ENCODE results near the gene RTF1. TPM values are rescaled to one million over a fixed set of nuclear protein-coding genes. Genes with fewer than 3 reads are reported as not detected.

The RTF1 gene
- polyA plus RNA-seq, 2 of the 4 experiments (the other 2 are of a cell fraction), result 21.1 to 22.8 TPM

DNA sequence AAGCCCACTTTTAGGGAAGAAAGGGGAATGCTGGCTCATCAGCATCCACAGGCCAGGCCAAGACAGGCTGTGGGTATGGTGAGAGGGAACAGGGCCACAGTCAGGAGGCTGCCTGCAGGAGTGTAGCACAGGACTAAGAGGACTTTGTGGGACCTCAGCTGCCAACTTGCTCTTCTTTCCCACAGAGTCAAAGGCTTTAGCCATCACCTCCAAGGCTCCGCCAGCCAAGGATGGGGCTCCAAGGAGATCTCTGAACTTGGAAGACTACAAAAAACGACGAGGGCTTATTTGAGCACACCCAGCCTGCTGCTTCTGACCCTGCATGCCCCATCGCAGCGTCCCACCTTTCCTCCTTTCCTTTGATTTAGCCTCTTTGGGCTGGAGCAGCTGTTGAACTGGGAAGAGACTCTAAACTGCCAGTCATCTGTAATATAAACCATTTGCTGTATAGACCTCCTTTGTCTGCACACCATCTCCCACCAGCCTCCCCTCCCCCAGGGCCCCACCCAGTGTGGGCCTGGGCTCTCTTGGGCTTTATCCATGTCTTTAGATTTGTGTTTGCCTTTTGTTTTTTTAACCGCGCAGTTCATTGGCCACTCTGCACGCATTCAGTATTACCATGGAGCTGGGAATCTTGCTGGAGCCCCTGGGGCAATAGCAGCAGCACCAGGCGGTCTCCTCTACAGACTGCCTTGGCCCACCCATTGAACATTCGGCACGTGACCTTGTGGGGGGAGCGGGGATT, 63.7 kb downstream of the RTF1 start:
- Histone ChIP-seq H3K9me3 (no peaks in the 10 kb centered on the region), H3K27ac (no peak overlapping the region), H3K4me2 (no peak overlapping the region), H3K4me3 (no peak overlapping the region), H3K4me1 (peaks cover 10% of the 10 kb centered on the region; the same call in 2 of the 3 replicates)
- DNase-seq (ENCODE audit: low read depth in 1 of 2, low spot score in 1 of 2), result no peak
- ChIA-PET POLR2A (no interaction called here), CTCF (interaction anchor here (0.7 to 3.7 kb wide), 2 partner anchors 15 kb away, joined by 3 to 15 read pairs; no protein-coding TSS in a partner anchor)
- no peak for FAIRE-seq
- TF ChIP-seq BHLHE40 (IDR thresholded peaks at IDR 0.05; ENCODE audit: low read depth, low read length) (no peak), TFCP2L1 (CRISPR knock-in tag; IDR thresholded peaks at IDR 0.05) (no peak), KDM1A (IDR thresholded peaks at IDR 0.05; ENCODE audit: low read depth) (no peak), ESRRA (IDR thresholded peaks at IDR 0.05; ENCODE audit: borderline replicate concordance, low read length) (no peak), RNF2 (IDR thresholded peaks at IDR 0.05; ENCODE audit: borderline replicate concordance, low read depth) (no peak), EHF (CRISPR knock-in tag; IDR thresholded peaks at IDR 0.05) (no peak), ZNF302 (CRISPR knock-in tag; IDR thresholded peaks at IDR 0.05) (no peak), PBX3 (IDR thresholded peaks at IDR 0.05) (no peak), USF2 (IDR thresholded peaks at IDR 0.05) (no peak), HDAC2 (IDR thresholded peaks at IDR 0.05) (no peak), CHD2 (IDR thresholded peaks at IDR 0.05; ENCODE audit: low read length, partially characterized antibody) (no peak), HOXA7 (CRISPR knock-in tag; IDR thresholded peaks at IDR 0.05) (no peak), BCL3 (IDR thresholded peaks at IDR 0.05) (no peak)
- TF ChIP-seq, protein P1, sequence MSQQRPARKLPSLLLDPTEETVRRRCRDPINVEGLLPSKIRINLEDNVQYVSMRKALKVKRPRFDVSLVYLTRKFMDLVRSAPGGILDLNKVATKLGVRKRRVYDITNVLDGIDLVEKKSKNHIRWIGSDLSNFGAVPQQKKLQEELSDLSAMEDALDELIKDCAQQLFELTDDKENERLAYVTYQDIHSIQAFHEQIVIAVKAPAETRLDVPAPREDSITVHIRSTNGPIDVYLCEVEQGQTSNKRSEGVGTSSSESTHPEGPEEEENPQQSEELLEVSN (IDR thresholded peaks at IDR 0.05; ENCODE audit: borderline replicate concordance, low read depth), result no peak
- no peak for ATAC-seq
- WGBS (ENCODE audit: missing lambda C conversion rate), result 92% methylated on average over 12 of the region's 12 CpGs

GRCh38 chr15:41482110-41482877, 65.4 kb downstream of the RTF1 start:
- H3K9me3 ChIP-seq, result no peaks in the 10 kb centered on the region
- 92% methylated on average over 9 of the region's 9 CpGs for WGBS (ENCODE audit: missing lambda C conversion rate)
- CTCF ChIA-PET, result interaction anchor here (0.5 to 1.9 kb wide), 4 partner anchors 13 to 760 kb away, joined by 3 to 8 read pairs (median 3); no protein-coding TSS in a partner anchor
- no peak for DNase-seq (ENCODE audit: low read depth in 1 of 2, low spot score in 1 of 2)
- no peak overlapping the region for H3K4me2 ChIP-seq
- no peak for ATAC-seq
- H3K27ac ChIP-seq, result no peak overlapping the region
- POLR2A ChIA-PET, result interaction anchor here (0.5 kb wide), 1 partner anchor 1826 kb away, joined by 4 read pairs; no protein-coding TSS in a partner anchor
- no peak overlapping the region for H3K4me3 ChIP-seq
- no peak for FAIRE-seq
- TF ChIP-seq CBX8 (IDR thresholded peaks at IDR 0.05) (no peak), KDM5A (IDR thresholded peaks at IDR 0.05) (no peak), NFE2L2 (conservative IDR thresholded peaks at IDR 0.05; ENCODE audit: low read length) (no peak)
- H3K4me1 ChIP-seq, result peaks cover 5% of the 10 kb centered on the region; the same call in 2 of the 3 replicates

GRCh38 chr15:41483115-41483514, 66.2 kb downstream of the RTF1 start:
- Histone ChIP-seq H3K4me1 (no peaks in the 10 kb centered on the region), H3K27ac (no peak overlapping the region), H3K9me3 (no peaks in the 10 kb centered on the region), H3K4me3 (no peak overlapping the region), H3K4me2 (no peak overlapping the region)
- no peak for ATAC-seq
- POLR2A ChIA-PET, result no interaction called here
- no peak for FAIRE-seq
- CTCF ChIA-PET, result interaction anchor here (0.5 to 1.9 kb wide), 2 partner anchors 17 to 761 kb away, joined by 3 to 8 read pairs; no protein-coding TSS in a partner anchor
- no peak for DNase-seq (ENCODE audit: low read depth in 1 of 2, low spot score in 1 of 2)
- TF ChIP-seq MAX (IDR thresholded peaks at IDR 0.05) (no peak), NPAS2 (CRISPR knock-in tag; IDR thresholded peaks at IDR 0.05; ENCODE audit: borderline replicate concordance) (no peak), HOXA7 (CRISPR knock-in tag; IDR thresholded peaks at IDR 0.05) (no peak), CBX2 (IDR thresholded peaks at IDR 0.05; ENCODE audit: borderline replicate concordance, low read depth) (no peak), HOXB13 (CRISPR knock-in tag; IDR thresholded peaks at IDR 0.05; ENCODE audit: low read depth) (no peak), SMC3 (IDR thresholded peaks at IDR 0.05) (no peak), HDAC2 (IDR thresholded peaks at IDR 0.05) (no peak), ELK1 (IDR thresholded peaks at IDR 0.05; ENCODE audit: low read depth, low read length) (no peak), RCOR1 (IDR thresholded peaks at IDR 0.05; ENCODE audit: low read depth, low read length) (no peak), JUNB (IDR thresholded peaks at IDR 0.05) (no peak), ZSCAN20 (CRISPR knock-in tag; IDR thresholded peaks at IDR 0.05) (no peak), KDM1A (IDR thresholded peaks at IDR 0.05; ENCODE audit: low read depth) (no peak), POLR2AphosphoS2 (conservative IDR thresholded peaks at IDR 0.05; ENCODE audit: low read length) (no peak), EHMT2 (IDR thresholded peaks at IDR 0.05; ENCODE audit: low read depth) (no peak)

All from A549 (cell line).